GM15510 (cell line): ENCODE data around the gene SRRM3.

Experiments
- POLR2A ChIP-seq: IDR thresholded peaks from 3 replicates; pipeline ENCODE4 v1.6.1; 2011; ENCODE audit warnings: borderline replicate concordance; ENCODE audit not compliant: insufficient read length; ENCODE audit errors: extremely low read depth

Gene SRRM3

GRCh38 chr7:76246804-76247389 is 45.2 kb downstream of the SRRM3 start:
- TF ChIP-seq POLR2A, result no peak

- TF ChIP-seq POLR2A, result no peak
Measured at GRCh38 chr7:76247938-76248337, 46.2 kb downstream of the SRRM3 start.

GRCh38 chr7:76252021-76252420 is 50.3 kb downstream of the SRRM3 start:
- no peak for TF ChIP-seq POLR2A

- no peak for TF ChIP-seq POLR2A
Measured at GRCh38 chr7:76254781-76255180, 53.1 kb downstream of the SRRM3 start.

- TF ChIP-seq POLR2A, result no peak
Measured at GRCh38 chr7:76257973-76258372, 56.3 kb downstream of the SRRM3 start.

- no peak for TF ChIP-seq POLR2A
Measured at GRCh38 chr7:76259124-76260093, 57.7 kb downstream of the SRRM3 start.

- no peak for TF ChIP-seq POLR2A
Measured at GRCh38 chr7:76260171-76260703, 58.5 kb downstream of the SRRM3 start.

- TF ChIP-seq POLR2A, result no peak
Measured at GRCh38 chr7:76261329-76261728, 59.6 kb downstream of the SRRM3 start.

- no peak for TF ChIP-seq POLR2A
Measured at GRCh38 chr7:76261931-76262330, 60.2 kb downstream of the SRRM3 start.

- no peak for TF ChIP-seq POLR2A
Measured at GRCh38 chr7:76262683-76263402, 61.1 kb downstream of the SRRM3 start.

GRCh38 chr7:76265299-76265698 is 63.6 kb downstream of the SRRM3 start:
- no peak for TF ChIP-seq POLR2A

GRCh38 chr7:76267107-76267893 is 65.6 kb downstream of the SRRM3 start:
- no peak for TF ChIP-seq POLR2A

GRCh38 chr7:76267894-76268183 is 66.1 kb downstream of the SRRM3 start:
- no peak for TF ChIP-seq POLR2A

GRCh38 chr7:76268376-76268775 is 66.7 kb downstream of the SRRM3 start:
- no peak for TF ChIP-seq POLR2A

- no peak for TF ChIP-seq POLR2A
Measured at GRCh38 chr7:76269895-76270294, 68.2 kb downstream of the SRRM3 start.

GRCh38 chr7:76272142-76272541 is 70.4 kb downstream of the SRRM3 start:
- no peak for TF ChIP-seq POLR2A
